Stimulated activated CD4-positive, alpha-beta T cell treated with anti-CD3 and anti-CD28 coated beads, Interleukin-4, amount 100 ng/mL, for 48 hours (primary cell): Measurements from ENCODE around the gene MGST1.

Experiments
- DNase-seq, 2 donors: peaks; one replicate each; pipeline ENCODE4 v3.0.0-alpha.2; 2020; ENCODE audit warnings: low read depth in 2 of 2

MGST1 gene, protein sequence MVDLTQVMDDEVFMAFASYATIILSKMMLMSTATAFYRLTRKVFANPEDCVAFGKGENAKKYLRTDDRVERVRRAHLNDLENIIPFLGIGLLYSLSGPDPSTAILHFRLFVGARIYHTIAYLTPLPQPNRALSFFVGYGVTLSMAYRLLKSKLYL

DNA sequence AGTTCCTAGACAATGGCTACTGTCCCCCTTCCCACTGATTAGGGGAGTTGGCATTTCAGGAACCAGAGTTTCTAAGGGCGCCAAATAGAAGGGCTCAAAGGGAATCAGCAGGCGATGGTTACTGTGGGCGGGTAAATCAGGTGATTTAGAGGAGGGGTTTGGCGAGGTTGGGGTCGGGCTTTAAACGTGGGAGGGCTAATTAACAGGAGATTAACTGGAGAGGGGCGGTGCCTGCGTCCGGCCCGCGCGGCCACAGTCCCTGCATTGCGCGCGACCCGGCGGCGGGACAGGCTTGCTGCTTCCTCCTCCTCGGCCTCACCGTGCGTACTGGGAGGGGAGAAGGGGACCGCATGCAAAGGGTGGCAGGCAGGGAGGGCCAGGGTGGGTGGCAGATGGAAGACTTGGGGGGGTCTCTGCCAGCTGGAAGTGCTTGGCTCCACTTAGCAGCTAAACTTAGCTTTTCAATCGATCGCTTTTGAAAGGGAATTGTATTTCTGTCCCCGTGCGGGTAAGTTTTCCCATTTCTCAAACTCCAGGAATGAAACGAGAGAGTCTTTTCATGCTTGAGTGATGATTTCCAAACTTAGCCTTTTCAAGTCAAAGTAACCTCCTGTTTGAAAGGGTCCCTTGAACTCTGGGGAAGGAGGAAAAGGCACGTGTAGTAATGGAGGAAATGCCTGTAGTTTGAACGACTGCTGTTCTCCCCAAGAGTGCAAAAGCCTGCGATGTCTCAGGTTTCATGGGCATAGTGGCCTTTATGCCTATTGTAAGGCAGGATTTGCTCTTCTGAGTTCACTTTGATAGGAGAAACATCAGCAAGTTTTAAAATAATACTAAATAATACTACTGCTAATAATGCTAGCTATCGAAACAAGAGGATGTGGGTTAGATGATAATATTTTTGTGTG is at the start of gene MGST1:
MGST1 (plus strand) TSS at position 255 of the 908 bp plus-strand sequence. CDS start 6,608 bp downstream, outside the sequence.
- DNase-seq = no peak

DNA sequence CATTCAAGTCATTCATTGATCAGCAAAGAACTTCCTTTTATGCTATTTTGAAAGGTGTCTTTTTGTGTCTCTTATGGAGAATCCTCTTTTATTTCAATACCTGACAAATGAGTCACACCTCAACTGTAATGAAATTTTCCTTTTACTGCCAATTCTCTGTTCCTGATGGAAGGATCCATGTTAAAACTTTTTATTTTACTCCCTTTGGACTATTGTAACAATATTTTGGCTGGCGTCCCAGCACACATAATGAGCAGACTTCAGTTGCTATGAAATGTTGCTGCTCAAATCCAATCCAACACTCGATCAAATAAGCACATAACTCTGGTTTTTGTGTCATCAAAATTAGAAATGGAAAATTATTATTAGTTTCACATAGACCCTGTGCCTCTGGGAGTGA is 48.0 kb upstream of the MGST1 start:
- no peak for DNase-seq

DNA sequence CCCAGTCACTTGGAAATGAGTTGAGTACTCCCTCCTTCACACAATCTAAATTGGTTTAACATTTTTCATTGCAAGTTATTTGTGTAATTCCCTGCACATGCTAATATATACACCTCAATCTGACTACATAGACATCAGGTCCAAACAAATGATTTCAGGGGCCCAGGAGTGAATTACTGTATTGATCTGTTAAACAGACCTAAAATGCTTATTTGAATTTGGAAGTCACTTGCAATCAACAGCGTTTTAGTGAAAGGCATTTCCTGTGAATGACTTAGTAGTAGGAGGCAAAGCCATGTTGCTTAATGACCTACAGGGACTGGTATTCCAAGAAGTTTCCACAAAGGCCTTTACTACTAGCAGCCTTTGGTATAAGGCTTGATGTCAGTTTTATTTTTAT is 47.3 kb upstream of the MGST1 start:
- DNase-seq = no peak

DNA sequence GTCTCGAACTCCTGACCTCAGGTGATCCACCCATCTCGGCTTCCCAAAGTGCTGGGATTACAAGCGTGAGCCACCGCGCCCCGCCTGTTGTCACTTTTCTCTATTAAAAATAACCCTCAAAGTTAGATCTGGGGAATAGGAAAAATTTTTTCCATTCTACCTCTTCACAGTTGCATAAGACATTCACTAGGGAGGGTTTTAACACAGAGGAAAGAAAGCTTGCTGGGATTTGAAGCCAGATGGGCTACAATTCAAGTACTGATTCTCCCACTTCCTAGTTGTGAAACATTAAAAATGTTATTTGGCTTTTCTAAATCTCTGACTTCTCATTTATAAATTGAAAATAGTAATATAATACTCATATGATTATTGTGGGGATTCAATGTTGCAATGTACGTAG is 46.7 kb upstream of the MGST1 start:
- no peak for DNase-seq

DNA sequence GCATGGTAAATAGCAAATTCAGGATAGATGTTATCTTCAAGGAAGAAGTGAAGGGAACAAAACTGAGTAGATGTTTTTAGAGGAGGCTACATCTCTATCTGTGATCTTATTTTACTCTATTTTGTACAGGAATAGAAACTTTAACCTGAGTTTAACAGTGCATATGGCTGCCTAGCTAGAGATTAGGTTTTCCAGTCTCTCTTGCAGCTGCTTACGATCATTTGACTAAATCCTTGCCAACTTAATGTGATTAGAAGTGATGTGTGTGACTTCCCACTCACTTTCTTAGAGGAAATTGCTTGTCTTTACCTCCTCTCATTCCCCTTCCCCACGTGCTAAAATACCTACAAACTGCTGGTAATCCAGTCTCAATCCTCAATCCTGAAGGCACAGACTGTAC is 43.5 kb upstream of the MGST1 start:
- no peak for DNase-seq

DNA sequence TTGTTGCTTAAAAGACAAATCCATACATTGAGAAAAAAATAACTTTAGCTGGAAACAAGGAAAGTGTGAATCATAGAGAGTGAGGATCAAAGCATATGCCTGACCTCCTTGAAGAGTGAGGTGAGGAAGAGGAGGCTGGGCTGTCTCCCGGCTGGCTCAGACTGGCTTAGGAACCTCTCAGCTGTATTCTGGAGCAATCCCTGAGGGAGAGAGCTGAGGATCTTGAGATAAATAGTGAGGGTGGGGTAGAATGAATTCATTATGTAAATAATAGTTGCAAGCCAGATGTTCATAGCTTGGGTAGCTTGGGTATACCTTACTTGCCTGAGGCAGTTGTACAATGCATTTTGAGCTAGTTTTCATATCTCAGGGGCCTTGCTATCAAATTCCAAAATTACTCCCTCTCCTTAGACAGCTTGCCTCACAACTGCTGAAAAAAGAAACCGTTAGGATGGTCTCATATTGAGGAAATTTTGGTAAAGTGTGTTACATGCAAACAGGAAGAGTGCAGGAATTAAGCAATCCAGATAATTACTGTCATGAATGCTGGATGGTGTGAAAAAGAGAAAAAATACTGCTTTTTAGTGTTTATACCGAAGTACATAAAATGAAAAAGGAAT is 39.5 kb upstream of the MGST1 start:
- no peak for DNase-seq

DNA sequence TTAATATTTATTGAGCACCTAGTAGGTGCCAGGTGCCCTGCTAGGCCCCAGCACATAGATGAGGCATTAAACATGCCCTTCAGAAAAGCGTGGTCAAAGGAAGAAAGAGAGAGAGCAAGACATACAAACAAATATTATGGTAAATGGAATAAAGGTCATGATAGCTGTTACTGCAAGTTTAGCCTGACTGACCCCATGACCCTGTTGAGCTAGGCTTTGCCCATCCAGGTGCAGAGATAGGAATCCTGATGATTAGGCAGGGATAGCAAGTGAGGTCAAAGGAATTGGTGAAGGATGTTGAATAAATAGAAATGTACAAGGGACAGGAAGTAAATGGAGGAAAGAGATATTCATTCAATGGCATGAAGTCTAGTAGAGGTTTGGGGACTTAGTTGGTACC is 36.5 kb upstream of the MGST1 start:
- no peak for DNase-seq

DNA sequence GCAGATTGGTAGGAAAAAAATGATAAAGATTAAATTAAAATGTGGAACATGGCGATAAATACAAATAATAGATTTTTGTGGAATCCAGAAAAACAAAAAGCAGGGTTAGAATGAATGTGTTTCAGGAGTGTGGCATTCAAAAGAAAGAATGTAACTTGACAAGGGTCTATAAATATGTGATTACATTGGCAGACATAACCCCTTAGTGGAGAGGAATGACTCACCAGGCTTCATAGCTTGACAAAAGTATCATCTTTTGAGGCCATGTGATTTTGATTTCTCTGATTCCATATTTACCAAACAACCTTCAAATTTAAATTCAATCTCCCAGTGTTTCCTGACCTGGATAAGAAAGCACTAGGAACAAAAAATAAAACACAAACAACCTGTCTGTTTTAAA is 24.4 kb upstream of the MGST1 start:
- no peak for DNase-seq

DNA sequence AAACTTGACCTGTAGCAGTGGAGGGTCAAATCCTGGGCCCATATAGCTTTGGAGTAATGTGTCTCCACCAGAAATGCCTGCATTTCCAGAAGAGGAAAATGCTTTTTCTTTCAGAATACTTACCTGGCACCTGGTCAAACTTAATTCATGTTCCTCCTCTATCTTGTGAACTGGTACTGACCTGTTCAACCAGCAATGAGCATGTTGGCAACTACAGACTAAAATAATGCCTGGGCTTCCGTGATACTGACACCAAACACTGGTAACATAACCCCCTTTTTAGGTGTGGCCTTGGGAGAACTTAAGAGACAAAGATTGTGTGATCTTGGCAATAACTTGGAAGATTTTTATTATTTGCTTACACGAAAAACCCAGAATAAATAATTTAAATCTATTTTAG is 23.8 kb upstream of the MGST1 start:
- no peak for DNase-seq

DNA sequence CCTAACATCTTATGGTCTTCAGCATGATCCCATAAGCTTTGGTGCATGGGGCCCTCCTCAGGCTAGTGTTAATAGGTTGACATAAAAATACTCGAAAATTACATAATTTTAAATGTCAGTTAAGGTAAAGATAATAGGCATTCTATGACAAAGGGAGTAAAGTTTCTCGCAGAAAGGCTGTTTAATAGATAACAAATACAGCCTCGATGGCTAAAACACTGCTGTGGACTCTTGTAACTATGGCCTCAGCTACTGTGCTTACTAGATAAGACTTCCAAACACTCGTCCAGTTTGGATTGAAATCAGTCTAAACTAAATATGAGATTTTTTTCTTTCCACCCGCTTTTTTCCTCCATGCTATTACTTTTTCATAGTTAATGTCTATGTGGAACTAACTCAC is 23.2 kb upstream of the MGST1 start:
- DNase-seq = no peak

DNA sequence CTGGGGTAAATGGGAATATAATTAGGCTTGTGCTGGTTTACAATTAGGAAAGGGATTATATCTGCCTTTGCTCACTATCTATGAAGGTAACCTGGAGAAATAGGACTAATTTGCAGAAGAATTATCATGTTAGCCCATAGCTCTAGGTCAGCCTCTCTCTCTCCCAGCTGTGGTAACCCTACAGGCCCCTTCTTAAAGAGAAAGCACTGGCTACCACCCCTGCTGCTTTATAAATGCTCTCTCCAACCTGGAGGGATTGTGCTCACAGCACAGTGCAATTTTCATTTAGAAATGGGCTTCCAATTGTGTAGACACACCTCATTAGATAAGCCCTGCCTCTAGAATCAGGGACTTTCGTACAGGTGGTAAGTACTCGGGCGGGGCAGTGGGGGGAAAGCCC is 22.7 kb upstream of the MGST1 start:
- no peak for DNase-seq

DNA sequence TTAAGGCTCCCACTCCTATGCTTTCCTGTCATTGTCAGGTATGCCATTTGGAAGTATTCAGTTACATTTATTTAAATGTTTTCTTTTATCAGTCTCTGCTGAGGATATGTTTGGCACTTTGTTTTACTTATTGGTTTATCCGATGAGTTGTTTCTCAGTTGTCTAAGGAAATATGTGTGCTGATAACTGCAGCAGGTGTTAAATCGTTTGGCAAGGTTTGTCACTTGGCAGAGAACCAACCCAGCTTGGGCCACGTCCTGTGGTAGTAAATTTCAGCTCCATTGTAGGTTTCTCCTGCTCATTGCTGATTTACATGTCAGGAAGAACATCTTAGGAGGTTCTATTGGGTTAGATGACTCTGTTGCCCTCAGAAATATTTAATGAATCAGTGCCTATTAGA is 22.0 kb upstream of the MGST1 start:
- no peak for DNase-seq

DNA sequence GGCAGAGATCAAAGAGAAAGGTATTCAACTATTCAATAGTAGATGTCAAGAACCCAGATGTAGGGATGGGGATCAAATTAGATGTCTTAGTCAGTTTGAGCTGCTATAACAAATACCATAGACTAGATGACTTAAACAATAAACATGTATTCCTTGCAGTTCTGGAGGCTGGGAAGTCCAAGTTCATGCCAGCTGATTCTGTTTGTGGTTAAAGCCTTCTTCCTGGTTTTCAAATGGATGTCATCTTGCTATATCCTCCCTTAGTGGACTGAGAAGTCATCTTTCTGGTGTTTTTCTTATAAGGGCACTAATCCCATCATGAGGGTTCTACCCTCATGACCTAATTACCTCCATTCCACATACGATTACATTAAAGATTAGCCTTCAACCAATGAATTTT is 19.5 kb upstream of the MGST1 start:
- no peak for DNase-seq

DNA sequence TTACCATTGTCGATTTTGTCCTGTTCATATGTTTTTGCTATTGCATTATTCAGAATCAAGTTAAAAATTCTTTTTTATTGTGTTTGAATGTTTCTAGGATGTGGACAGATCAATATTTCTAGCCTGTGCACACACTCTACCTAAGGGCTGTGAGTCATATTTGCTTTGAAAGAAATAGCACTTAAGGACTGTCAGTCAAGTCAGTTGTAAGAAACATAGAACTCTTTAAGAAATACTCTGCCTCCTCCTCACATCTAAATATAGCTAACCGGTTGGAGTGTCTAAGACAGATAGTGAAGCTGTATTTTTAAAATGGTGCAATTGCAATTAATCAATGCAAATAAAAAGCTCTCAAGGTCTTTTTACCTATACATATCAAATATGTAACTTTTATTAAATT is 17.9 kb upstream of the MGST1 start:
- no peak for DNase-seq

DNA sequence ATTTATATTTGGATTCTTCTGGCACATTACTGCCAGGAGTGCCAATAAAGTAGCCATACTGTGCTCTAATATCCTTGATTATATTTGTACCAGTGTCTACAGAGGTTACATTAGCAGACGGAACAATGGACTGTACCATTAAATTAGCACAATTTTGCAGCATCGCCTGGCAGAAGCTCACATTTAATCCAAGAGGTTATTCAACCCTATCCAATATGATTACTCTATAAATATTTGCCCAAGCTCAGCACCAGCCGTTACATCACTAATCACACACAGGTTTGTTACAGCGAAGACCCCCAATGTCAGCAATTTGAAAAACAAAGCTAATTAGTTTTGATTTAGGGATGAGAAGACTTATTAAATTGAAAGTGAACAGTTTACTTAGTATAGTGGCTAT is 16.9 kb upstream of the MGST1 start:
- no peak for DNase-seq

DNA sequence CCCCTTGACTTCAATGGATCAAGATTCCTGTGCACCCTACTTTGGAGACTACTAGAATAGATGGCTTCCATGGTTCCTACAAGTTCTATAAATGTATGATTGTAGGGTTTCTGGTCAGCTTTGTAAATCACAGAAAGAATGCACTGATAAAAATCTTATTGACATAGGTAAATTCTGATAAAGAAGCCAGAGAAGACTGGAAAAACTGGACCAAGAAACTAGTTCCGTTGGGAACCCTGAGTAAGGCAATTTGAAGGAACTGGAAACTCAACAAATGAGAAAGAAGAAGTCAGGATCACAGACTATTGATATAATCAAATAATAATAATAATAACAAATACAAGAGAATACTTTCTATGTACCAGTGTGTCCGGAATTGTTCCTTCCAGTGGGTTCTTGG is 15.4 kb upstream of the MGST1 start:
- DNase-seq = no peak

DNA sequence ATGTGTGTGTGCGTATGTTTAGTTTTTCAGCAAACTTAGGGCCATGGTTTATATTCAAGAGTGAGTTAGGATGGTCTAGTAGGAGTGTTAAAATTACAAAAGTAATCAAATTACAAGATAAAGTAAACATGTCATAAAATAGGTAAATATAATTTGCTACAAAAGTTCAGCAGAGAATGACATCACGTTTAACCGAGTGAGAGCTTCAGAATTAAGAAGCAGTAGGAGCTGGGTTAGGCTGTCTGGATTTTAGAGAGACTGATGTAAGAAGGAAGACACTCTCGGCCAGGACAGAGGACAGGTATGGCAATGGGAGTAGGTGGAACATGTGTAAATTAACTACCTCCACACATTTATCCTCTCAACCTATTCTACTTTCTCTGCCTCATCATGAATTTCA is 11.6 kb upstream of the MGST1 start:
- DNase-seq = no peak

DNA sequence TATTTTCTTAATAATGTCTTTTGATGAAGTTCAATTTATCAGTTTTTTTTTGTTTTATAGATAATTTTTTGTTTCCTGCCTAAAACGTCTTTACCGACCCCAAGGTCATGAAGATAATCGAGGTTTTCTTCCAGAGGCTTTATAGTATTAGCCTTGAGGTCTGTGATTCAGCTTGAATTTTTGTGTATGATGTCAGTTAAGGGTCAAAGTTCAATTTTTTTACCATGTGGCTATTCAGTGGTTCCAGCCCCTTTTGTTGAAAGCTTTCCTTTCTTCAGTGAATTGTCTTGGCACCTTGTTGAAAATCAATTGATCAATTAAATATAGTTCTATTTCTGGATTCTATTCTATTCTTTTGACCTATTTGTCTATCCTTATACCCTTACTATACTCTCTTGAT is 3.2 kb upstream of the MGST1 start:
- no peak for DNase-seq

DNA sequence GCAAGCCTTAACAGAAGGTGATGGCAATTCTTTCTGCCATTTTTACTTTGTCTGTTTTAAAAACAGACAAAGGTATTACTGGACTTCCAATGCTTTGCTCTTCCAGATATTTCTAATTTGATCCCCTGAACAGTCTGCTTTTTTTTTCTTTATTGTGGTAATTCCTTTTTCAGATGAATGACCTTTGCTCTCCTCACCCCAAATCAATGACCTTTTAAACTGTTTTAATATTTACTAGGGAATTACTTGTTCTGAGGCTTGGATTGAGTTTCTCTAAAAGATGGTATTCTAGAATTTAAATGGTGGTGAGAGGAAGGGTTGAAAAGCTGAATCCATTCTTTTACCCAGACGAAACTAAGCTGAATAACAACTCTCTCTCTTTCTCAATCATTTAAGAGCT is 2.3 kb upstream of the MGST1 start:
- no peak for DNase-seq

DNA sequence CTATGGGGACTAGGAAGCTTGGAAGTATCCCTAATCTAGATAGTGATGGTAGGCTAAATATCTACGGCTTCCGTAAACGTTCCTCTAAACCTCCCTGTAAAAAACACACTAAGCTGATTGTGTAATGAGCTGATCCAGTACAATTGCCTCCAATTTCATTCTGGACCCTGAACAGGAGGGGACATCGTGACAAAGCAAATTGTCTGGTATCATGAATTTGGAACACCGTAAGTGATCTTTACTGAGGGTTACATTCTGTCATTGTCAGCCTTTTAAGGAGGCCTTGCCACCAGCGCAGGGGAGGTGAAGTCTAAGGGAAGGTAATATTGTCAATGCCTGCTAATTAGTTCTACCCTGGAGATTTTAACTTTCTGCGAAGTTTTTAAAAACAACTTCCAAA is 487 bp upstream of the MGST1 start:
- DNase-seq = no peak

DNA sequence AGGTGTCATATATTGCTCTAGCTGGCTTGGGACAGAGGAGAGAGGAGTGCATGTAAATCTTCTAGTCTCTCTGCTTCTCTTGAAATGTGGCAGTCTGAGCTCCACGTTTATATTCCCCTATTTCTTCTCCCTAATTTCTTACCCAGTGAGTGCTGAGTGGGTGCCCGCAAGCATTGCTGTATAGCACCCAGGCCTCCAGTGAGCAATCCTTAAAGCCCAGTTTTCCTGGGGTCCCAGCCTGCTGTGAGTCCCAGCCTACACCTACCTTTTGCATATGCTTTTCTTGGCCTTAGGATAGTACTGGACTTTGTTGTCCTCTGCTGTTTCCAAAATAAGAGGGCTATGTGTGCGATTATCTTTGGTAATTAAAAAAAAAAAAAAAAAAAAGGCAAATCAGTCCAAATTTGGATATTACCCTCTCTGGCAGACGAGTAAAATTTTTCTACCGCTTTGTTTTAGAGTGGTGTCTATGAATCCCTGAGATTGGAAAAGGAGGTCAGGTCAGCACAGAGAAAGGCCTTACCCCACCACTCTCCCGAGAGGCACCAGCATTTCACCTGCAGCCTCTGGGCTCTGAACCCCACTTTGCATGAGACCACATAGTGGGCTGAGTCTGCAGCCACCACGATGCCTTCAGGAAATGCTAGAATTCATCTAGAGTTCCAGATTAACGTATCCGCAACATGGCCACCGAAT is 1.1 kb downstream of the MGST1 start:
- no peak for DNase-seq

DNA sequence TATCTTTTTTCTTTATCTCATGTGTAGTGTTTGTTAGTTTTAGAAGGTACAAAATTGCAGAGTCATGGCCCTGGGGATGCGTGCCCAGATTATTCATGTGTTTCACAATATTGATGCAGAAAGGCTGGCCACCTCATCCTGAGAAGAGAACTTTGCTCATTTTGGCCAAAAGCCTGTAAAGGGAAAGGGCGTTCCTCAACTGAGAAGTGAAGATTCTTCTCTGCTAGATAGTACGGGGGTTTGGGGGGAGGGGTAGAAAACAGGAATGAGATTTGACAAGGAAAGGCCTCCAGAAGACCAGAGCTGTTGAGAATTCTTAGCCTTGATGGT is 1.7 kb downstream of the MGST1 start:
- DNase-seq = no peak

DNA sequence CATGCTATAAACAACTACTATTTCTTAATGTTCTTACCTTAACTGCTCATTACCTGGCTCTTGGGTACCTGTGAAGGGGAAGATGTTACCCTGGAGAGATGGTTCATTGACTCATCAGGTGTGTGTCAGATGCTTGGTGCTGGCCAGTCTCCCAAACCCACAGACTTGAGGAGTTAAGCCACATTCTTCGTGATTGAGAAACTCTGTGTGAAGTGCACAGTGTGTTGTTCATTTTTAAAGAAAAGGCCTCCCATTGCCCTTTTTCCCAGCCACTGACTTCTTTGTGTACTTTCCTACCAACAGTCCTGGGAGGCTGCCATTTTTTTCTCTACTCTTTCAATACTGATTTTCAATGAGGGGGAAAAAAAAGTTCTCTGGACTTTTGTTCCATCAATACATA is 3.2 kb downstream of the MGST1 start:
- no peak for DNase-seq
